GM21528 (cell line): ENCODE measurements around the gene PREX1.
"Not testable (repeated sequence)": the region's sequence is repeated elsewhere in the genome, so short reads cannot be mapped to it uniquely, and the experiment has no call there.

Source experiments
- ATAC-seq: cut with Tn5 transposase; IDR thresholded peaks from one replicate; pipeline ENCODE4 v1.9.1; 2021; ENCODE audit warnings: mild to moderate bottlenecking, moderate library complexity; ENCODE audit not compliant: unreplicated experiment, low FRiP score

Gene PREX1

GRCh38 chr20:48815537-48815936, 12.3 kb downstream of the PREX1 start:
- ATAC-seq: no peak

GRCh38 chr20:48814633-48815032, 13.2 kb downstream of the PREX1 start:
- no peak for ATAC-seq

GRCh38 chr20:48813930-48814546, 13.8 kb downstream of the PREX1 start:
- ATAC-seq: no peak

- no peak for ATAC-seq
Measured at GRCh38 chr20:48813446-48813747, 14.4 kb downstream of the PREX1 start.

- ATAC-seq: no peak
Measured at GRCh38 chr20:48812600-48813445, 15.0 kb downstream of the PREX1 start.

GRCh38 chr20:48812114-48812513, 15.7 kb downstream of the PREX1 start:
- ATAC-seq: not testable (repeated sequence)

- no peak for ATAC-seq
Measured at GRCh38 chr20:48809673-48810072, 18.1 kb downstream of the PREX1 start.

- ATAC-seq: no peak
Measured at GRCh38 chr20:48808382-48809034, 19.3 kb downstream of the PREX1 start.

- no peak for ATAC-seq
Measured at GRCh38 chr20:48807586-48808381, 20.0 kb downstream of the PREX1 start.

- no peak for ATAC-seq
Measured at GRCh38 chr20:48807051-48807450, 20.7 kb downstream of the PREX1 start.

GRCh38 chr20:48805716-48806115, 22.1 kb downstream of the PREX1 start:
- no peak for ATAC-seq

- ATAC-seq: no peak
Measured at GRCh38 chr20:48805286-48805685, 22.5 kb downstream of the PREX1 start.

- no peak for ATAC-seq
Measured at GRCh38 chr20:48804300-48804980, 23.4 kb downstream of the PREX1 start.

GRCh38 chr20:48803176-48804053, 24.4 kb downstream of the PREX1 start:
- no peak for ATAC-seq

- ATAC-seq: no peak
Measured at GRCh38 chr20:48802647-48803046, 25.2 kb downstream of the PREX1 start.

GRCh38 chr20:48802216-48802615, 25.6 kb downstream of the PREX1 start:
- ATAC-seq: no peak

GRCh38 chr20:48801197-48801596, 26.6 kb downstream of the PREX1 start:
- no peak for ATAC-seq

GRCh38 chr20:48800177-48800576, 27.6 kb downstream of the PREX1 start:
- ATAC-seq: no peak

- ATAC-seq: no peak
Measured at GRCh38 chr20:48799328-48800105, 28.3 kb downstream of the PREX1 start.
